C1 segment of cervical spinal cord (tissue), 14 donors: ENCODE data around the gene LRRC4.

ENCODE experiments used
- DNase-seq, 14 donors: peaks; one replicate each; lab custom pipeline; 2025; lab: John Stamatoyannopoulos, UW

The LRRC4 gene

DNA sequence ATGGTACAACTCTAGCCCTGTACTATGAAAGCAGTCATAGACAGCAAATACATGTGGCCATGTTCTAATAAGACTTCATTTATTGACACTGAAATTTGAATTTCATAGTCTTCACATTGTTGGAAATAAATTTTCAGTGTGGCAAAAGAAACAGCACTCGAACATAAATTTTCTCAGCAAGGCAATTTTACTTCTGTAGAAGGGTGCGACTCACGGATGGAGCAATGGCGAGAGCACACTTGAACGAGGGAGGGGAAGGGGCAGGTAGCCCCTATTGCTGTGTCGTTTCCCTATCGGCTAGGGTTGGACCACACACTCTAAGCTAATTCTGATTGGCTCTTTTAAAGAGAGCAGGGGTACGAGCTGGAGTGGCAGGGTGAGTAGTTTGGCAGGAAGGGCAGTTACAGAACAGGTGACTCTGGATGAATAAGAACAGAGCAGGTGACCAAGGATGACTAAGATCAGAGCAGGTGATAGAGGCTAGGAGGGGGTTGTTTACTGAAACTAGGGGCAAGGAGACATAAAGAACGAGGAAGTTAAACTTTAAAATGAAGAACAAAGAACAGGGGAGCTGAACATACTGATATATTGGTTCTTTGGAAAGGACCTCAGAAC lies 52.0 kb downstream of the LRRC4 start:
- no peak for DNase-seq

DNA sequence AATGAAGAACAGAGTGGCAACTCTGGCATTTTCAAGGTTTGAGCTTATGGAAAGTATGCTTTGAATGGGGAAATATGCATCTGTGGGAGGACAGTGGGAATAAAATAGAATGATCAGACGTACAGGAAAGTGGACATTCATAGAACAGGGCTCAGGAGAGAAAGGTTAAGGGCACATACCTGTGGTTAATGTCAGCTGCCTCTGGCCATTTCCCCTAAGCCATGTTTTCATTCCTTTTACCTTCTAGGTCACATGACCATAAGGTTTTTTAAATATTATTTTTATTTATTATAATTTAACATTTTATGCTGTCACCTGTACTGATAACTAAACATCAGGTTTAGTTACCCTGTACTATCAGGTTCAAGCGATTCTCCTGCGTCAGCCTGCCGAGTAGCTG lies 52.8 kb downstream of the LRRC4 start:
- no peak for DNase-seq
